NCI-H1105 (cell line): ENCODE measurements around the gene SLC39A11.
A peak's percentile ranks its signal among the peaks of the same experiment; 100 is the strongest.
"Not testable (repeated sequence)": the region's sequence is repeated elsewhere in the genome, so short reads cannot be mapped to it uniquely, and the experiment has no call there.

ENCODE experiments used
- DNase-seq: peaks from one replicate; lab custom pipeline; 2025; lab: John Stamatoyannopoulos, UW

SLC39A11 gene

GRCh38 chr17:73092523-73093135 lies at the start of gene SLC39A11:
Gene SLC39A11 (minus strand): TSS chr17:73092688. CDS start chr17:73088764, 3,924 bp downstream.
- DNase-seq = peak; percentile 88

GRCh38 chr17:73141411-73141810 lies 48.9 kb upstream of the SLC39A11 start:
- no peak for DNase-seq

- DNase-seq = no peak
These were observed 48.1 kb upstream of the SLC39A11 start for GRCh38 chr17:73140566-73140965.

GRCh38 chr17:73139296-73139695 lies 46.8 kb upstream of the SLC39A11 start:
- DNase-seq = no peak

GRCh38 chr17:73138541-73139138 lies 46.2 kb upstream of the SLC39A11 start:
- DNase-seq = no peak

GRCh38 chr17:73137376-73137775 lies 44.9 kb upstream of the SLC39A11 start:
- no peak for DNase-seq

- no peak for DNase-seq
These were observed 43.3 kb upstream of the SLC39A11 start for GRCh38 chr17:73135766-73136165.

GRCh38 chr17:73133911-73134649 lies 41.6 kb upstream of the SLC39A11 start:
- no peak for DNase-seq

GRCh38 chr17:73132085-73132492 lies 39.6 kb upstream of the SLC39A11 start:
- DNase-seq = no peak

GRCh38 chr17:73131439-73131838 lies 39.0 kb upstream of the SLC39A11 start:
- DNase-seq = not testable (repeated sequence)

- DNase-seq = no peak
These were observed 38.5 kb upstream of the SLC39A11 start for GRCh38 chr17:73130977-73131376.

GRCh38 chr17:73128496-73128895 lies 36.0 kb upstream of the SLC39A11 start:
- no peak for DNase-seq

GRCh38 chr17:73126716-73127473 lies 34.4 kb upstream of the SLC39A11 start:
- DNase-seq = no peak

- no peak for DNase-seq
These were observed 31.3 kb upstream of the SLC39A11 start for GRCh38 chr17:73123606-73124320.

- DNase-seq = no peak
These were observed 30.6 kb upstream of the SLC39A11 start for GRCh38 chr17:73122953-73123605.

GRCh38 chr17:73121506-73121905 lies 29.0 kb upstream of the SLC39A11 start:
- DNase-seq = no peak

GRCh38 chr17:73119631-73120030 lies 27.1 kb upstream of the SLC39A11 start:
- no peak for DNase-seq

- DNase-seq = no peak
These were observed 26.5 kb upstream of the SLC39A11 start for GRCh38 chr17:73118951-73119391.

- DNase-seq = no peak
These were observed 25.7 kb upstream of the SLC39A11 start for GRCh38 chr17:73118139-73118538.

GRCh38 chr17:73112246-73112645 lies 19.8 kb upstream of the SLC39A11 start:
- no peak for DNase-seq

GRCh38 chr17:73111386-73111785 lies 18.9 kb upstream of the SLC39A11 start:
- DNase-seq = no peak
